Measurements from ENCODE around the gene HEG1.
"Not testable (repeated sequence)": the region's sequence is repeated elsewhere in the genome, so short reads cannot be mapped to it uniquely, and the experiment has no call there.

Gene HEG1

DNA sequence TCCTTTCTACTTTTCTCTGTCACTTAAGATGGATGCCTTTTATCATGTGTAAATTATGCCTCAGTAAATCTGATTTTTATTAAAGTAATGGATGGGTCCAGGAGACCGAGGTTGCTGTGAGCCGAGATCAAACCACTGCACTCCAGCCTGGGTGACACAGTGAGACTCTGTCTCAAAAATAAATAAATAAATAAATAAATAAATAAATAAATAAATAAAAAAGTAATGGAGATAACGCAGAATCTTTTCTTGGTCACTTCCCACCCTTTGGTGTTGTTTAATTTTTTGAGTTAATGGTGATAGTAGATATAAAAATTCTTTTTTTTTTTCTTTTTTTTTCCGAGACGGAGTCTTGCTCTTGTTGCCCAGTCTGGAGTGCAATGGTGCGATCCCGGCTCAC lies 77.2 kb downstream of the HEG1 start:
- FAIRE-seq: no peak

DNA sequence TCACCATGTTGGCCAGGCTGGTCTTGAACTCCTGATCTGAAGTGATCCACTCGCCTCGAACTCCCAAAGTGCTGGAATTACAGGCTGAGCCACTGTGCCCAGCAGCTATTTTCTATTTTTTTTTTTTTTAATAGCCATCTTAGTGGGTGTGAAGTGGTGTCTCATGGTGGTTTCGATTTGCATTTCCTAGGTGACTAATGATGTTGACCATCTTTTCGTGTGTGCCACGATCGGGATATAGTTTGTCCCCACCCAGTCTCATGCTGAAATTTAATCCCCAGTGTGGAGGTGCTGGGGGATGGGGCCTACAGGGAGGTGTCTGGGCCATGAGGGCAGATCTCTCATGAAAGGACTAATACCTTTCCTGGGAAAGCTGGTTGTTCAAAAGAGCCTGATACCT lies 79.4 kb downstream of the HEG1 start:
- FAIRE-seq: no peak

DNA sequence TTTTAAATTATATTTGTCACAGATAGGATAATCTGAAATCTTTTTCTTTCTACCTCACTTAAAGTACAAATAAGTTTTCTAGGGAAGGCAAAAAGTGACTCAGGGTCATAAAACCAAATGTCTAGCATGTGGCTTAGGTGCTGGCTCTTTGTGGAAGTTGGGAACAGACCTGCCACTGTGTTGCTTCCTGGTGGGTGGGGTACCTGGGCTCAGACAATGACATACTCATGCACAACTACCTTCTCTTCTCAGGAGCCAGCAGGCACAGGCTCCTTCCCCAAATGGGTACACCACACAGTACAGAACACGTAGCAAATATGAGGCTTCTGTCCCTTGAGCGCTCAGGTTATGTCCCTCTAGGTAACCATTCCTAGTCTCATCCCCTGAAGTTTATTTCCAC lies 81.1 kb downstream of the HEG1 start:
- no peak for FAIRE-seq

DNA sequence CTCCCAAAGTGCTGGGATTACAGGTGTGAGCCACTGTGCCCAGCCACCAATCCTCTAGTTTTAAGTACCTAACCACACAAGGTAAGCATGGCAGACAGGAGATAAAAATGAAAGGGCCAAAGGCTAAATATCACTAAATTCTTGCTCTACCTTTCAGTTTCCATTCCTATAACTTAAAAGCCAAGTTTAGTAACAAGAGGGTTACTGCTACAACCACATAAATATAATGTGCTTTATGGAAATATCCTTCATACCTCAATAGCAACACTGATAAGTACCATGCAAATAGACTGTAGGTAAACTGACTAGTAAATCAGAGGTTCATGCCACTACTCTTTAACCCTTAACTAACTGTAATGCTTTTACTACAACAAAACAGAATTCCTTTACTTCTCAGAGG lies 82.5 kb downstream of the HEG1 start:
- no peak for FAIRE-seq

DNA sequence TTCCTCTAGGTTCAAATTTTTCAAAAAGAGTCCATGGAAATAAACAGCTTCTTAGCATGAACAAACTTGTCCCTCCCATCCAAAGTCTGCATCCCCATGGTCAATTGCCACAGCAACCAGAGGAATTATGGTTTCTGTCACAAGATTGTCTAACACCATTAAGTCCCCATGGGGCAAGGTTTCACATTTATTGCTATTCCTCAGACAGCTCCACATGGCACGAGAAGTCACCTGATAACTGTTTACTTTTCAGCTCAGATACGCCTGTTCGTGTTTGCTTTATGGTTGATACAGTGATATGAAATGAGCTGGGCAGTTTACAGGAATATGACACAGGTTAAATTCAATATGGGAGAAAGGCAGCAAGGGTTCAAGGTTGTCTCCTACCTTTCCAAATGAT lies 83.3 kb downstream of the HEG1 start:
- no peak for FAIRE-seq

DNA sequence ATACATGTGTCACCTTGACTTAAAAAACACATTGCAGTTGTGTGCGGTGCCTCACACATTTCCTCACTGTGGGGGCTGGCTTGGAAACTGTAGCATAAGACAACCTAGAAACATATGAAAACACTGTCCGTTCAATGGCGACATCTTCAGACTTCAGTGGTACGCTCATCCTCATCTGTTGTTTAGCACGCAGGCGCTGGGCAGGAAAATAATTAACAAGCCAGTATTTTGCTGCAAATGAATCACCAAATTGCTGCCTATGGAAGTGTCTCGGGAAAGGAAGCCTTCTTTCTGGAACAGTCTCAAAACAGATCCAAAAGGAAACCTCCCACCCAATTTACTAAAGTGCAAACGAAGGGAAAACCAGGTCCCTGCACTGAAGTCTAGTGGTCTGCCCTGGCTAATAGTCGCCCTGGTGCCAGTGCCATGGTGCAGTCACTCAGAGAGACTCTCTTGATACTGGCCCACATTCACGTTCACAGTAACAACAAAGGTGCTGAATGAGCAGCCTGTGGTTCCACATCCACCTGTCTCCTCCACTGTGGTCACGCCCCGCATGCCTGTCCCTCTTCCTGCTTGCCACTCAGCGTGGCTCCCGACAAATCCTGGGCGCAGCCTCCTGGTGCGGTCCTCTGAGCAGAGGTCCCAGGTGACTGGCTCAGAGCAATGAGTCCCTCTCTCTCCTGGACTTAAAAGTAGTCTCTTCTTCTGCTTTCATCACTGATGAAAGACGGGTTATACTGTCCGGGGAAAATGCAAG lies 85.7 kb downstream of the HEG1 start:
- FAIRE-seq: no peak

DNA sequence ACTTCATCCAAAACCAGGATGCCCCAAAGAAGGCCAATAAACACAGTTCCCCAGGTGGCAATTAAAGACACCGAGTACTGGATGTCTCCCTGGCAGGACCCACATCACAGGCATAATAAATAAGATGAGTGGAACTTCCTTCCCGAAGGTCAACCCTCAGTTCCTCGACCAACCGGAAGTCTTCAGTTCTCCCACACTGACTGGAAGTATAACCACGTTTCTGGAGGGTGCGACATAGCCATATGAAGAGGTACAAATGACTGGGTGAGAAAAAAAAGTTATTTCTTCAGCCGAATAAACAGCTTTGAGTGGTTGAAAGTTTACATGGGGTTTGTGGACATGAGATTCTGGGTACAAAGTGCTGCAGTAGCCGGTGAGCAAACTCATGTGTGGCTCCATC lies 86.6 kb downstream of the HEG1 start:
- FAIRE-seq: no peak

DNA sequence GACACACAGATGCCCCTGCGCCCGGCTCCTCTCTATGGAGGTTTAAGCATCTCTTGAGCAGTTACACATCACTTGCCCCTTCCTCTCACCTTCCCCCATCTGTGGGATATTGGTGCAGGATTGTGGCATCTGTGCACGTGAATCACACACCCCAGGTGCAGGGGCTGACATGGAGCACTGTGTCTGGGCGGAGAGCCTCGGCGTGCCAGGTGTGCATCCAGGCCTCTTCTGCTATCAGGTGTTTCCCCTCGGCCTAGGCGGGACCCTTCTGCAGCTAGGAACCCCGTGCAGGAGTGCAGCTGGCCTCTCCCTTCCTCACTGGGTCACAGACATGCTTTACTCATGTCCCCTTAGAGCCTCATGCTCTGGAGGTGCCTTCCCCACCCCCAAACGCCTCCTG lies 87.8 kb downstream of the HEG1 start:
- no peak for FAIRE-seq

DNA sequence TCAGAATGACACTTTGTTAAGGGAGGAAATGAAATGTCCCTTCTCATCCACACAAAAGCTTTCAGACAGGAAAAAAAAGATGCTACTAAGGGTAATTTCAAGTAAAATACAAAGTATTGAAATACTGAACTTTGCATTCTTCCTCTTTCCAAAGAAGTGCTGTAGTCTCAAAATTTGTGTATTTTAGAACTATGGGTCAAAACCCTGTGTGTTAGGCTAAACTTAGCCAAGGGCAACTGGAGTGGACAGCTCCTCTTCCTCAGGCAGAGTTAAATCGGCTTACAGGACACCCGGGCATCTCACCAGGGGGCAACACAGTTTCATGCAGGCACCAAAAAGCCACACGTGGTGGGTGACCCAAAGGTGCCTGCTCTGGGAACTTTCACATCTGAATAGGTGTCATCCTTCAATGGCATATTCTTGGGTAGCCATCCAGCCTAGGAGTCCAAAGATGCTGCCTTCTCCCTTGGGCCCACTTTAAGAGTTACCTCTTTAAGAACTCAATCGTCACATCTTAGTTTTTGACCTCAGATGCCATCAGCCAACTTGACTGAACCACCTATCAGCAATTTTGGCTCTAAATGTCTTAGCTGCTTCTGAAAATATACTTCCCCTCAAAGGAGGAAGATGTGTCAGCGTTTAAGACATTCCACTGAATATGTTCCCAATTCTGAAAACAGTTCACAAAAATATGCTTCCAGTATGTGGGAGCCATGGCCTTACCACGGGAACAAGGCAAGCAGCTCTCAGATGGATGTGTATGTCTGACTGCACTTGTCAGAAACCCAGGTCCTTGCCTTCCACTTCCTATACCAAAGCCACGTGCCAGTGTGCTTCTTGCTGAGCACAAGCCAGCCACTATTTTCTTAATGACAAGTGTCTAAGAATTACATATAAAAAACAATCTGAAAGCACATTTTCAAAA lies 89.0 kb downstream of the HEG1 start:
- no peak for FAIRE-seq

DNA sequence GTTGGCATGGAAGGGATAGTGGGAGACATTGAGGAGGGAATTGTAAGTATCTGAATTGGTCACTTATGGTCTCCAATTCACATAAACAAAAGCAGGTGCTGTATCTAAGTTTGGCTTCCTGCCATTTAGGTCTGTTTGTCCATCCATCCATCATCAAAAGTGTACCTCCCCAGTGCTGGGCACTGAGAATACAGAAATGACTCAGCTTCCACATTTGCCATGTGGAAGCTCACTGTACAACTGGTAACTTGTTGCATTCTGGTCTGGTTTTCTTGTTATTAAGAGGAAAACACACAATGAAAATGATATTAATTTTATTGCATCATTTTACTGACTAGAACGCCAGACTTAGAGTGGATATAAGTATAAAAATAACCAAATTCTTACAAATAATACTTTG lies 90.4 kb downstream of the HEG1 start:
- FAIRE-seq: no peak

DNA sequence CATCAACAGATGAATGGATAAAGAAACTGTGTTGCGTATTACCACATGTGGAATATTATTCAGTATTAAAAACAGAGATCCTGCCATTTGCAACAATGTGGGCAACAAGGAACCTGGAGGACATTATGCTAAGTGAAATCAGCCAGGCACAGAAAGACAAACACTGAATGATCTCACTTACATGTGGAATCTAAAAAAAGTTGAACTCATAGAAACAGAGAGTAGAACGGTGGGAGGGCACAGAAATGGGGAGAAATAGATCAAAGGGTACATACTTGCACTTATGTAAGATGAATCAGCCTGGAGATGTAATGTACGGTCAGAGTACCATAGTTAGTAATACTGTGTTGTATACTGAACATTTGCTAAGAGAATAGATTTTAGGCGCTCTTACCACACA lies 91.4 kb downstream of the HEG1 start:
- no peak for FAIRE-seq

DNA sequence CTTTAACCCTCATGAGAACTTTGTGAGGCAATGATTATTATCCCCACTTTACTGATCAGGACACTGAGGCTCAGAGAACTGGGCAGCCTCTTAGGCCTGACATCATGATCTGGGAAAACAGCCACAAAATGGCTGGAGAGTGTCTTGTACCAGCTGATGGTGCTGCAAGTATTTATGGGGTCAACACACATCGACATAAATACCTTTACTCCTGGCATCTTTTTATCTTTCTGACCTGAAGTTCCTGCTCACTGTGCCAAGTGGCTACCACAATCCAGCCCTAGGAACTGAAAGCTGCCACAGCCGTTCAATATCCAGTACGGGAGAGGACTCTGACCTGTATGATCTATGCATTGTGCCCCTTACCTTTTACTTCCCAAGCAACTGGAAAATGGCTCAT lies 92.0 kb downstream of the HEG1 start:
- FAIRE-seq: no peak

DNA sequence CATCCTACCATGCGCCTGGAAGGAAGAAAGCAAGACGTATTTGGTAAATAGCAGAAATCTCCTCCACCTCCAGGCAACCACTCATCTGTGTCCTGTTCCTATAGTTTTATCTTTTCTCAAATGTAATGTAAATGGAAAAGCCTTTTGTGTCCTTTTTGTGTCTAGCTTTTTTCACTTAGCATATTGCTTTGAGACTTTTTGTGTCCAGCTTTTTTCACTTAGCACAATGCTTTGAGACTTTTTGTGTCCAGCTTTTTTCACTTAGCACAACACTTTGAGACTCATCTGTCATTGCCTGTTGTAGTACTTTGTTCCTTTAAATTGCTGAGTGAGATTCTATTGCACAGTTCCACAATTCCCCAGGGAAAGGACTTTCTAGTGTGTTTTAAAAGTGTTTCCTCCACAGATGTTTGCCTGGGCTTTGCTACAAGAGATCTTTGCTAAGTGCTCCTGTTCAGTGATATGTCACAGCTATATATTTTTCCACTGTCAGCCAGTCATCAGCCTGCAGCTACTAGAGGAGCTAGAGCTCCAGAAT lies 93.3 kb downstream of the HEG1 start:
- no peak for FAIRE-seq

DNA sequence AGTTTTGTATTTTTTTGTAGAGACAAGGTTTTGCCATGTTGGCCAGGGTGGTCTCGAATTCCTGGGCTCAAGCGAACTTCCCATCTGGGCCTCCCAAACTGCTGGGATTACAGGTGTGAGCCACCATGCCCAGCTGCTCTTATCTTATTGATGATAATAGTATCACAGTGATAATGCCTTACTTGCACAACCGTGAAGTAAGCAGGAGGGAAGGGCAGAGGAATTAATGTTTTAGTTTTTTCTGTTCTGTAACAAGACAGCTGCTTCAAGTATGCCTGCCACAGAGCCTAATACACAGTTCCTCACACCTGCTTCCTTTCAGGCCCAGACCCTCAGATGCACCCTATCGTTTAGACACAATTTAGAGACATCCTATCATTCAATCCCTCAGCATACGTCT lies 95.1 kb downstream of the HEG1 start:
- no peak for FAIRE-seq

DNA sequence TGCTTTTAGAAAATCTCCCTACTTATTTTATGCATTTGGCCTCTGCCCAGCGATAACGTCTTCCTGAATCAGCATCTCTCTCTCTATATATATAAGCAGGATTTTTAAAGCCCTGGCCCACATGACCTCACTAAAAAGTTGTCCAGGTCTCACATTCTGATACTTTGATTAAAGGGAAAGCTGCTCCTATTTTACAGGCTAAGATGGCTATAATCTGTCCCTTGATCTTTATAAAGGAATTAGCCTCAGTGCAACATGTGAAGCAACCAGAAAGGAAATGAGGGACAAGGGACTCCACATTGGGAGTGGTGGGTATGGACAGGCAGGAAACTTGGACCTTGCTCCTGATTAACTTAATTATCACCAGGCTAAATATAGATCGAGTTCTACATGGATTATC lies 95.7 kb downstream of the HEG1 start:
- no peak for FAIRE-seq

DNA sequence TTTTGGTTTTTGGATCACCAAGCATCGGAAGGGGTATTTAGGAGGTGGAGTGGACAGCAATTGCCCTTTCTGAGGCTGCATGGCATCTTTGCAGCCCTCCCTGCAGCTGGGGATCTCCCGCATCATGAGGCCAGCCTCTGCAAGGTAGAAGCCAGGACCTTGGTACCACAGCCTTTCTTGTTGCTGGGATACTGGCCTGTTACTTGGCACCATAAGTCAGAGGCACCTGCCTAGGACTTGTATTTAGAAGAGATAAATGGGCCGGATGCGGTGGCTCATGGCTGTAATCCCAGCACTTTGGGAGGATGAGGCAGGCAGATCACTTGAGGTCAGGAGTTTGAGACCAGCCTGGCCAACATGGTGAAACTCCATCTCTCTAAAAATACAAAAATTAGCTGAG lies 97.8 kb downstream of the HEG1 start:
- FAIRE-seq: not testable (repeated sequence)

DNA sequence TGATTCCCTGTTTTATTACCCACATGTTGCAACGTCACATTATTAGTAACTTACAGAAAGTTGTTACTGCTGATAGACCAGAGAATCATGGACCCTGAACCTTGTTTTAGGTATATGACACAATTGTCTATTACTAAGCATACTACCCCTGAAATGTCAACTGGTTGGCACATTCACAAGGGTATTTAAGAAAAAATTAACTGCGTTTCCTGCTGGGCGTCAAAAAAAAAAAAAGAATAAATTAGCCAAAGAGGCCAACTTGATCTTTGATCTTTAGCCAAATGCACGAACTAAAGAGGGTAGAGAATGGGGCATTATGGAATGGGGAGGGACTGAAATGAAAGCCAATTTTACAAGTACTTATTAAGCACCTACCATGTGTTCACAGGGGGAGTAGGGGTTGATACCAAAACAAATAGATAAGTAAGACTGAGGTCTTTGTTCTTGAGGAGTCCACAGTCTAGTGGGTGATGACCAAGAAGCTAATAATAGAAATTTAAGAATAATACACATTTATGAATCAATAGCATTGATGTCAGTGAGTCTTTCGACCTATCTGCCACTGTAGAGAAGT lies 103.4 kb downstream of the HEG1 start:
- no peak for FAIRE-seq

DNA sequence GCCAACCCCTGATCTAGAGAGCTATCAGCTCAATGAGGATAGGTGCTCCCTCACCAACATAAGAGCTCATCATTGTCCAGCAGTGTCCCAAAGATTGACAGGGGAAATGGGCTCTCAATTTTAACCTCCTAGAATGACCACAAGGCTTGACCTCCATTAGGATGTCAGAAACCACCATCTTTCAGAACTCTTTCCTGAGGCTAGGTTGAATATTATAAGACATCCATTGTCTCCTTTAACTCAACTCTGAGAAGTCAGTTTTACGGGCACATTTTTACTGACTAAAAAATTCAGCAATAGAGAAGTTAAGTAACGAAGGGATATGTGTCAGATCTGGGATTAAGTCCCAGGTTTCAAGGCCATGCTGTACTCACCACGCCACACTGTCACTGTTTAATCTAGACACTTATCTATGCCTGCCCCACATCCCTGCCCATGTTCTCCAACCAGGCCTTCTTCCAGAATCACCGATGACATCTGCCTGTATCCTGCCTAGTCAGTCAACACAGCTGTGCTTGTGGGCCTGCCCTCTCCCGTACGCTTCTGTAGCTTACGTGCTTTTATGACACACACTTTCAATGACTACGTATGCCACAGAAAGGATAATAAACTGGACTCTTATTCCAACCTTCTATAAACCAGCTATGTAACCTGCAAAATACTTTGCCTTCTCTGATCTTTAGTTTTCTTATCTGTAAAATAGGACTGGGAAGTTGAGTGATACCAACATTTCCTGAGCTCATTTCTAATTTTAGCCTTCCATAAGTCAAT lies 104.1 kb downstream of the HEG1 start:
- no peak for FAIRE-seq

DNA sequence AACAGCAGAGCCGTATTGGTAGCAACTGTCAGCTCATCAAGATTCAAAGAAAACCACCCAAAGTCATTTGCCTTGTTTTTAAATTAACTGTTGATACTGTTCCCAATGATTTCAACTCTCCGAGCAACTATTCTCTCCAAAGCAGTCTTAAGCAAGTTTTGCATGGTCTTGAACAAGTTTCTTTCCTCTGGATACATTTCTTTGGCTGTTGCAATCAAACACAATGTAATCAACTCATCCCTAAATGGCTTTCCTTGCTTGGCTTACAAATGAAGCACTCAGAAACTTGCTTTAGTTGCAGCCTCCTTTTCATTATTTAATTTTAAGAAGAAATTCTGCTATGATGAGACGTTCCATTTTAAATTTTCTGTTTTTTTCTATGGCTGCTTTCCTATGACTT lies 105.8 kb downstream of the HEG1 start:
- no peak for FAIRE-seq

DNA sequence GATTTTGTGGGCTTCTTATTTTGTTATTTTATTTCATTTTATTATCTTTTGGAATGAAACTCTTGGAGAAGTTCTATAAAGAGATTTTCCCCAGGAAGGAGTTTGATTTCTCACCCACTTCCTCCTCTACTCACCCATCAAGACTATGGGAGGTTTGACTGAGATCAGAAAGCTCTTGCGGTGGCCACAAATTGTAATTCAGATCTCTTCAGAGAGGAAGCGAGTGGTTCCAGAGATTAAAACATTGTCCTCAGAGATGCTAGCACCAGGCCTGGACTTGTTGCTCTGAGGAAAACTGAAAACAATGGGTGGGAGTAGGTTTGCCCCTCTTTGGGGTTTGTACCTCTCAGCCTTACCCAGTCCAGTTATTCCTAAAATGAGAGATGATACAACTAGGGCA lies 113.2 kb downstream of the HEG1 start:
- no peak for FAIRE-seq

DNA sequence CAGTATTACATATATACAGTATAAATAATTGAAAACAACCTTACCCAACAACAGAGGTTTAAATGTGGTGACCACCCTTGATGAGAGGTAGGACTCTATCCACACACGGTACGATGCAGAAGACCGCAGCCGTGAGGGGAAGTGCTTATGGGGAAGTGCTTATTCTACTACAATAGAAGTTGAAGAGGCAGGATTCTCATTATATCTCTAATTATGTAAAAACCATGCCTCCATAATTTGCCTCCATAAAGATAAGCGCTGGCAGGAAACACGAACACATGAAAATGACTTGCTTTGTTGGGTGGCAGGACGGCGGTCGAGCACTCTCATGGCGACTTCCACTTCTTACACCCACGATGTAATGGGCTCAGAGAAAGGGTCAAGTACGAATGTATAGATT lies 114.0 kb downstream of the HEG1 start:
- no peak for FAIRE-seq

DNA sequence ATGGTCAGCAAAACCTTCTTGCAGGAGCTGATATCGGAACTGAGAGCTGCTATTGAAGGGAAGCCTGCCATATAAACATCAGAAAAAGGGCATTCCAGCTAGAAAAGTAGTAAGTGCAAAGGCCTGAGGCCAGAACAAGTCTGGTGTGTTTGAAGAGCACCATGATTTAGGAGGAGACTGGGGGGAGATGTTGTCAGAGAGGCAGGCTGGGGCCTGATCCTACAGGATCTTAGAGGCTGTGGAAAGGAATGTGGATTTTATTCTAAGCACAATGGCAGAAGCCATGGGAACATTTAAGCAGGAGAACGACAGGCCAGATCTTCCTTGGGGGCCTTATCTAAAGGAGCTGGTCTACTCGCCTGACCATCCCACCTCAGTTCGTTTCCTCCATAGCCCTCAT lies 116.1 kb downstream of the HEG1 start:
- no peak for FAIRE-seq

DNA sequence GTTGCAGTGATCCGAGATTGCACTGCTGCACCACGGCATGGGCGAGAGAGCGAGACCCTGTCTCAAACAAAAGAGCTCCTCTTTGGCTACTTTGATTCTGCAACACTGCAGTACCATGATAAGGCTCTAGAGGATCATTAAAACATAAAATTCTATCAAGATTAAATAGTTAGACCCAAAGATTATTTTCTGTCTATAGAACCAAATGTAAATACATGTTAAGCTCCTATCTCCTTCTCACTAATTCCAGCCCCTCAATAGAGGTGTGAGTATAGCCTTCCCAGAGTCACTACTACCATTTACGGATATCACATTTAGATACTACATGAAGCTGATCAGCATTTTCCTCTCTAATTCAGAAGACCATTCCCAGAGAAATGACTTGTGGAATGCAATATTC lies 116.9 kb downstream of the HEG1 start:
- FAIRE-seq: no peak
